IMR-90 (cell line): ENCODE data around the gene FARS2. TPM values are rescaled to one million over a fixed set of nuclear protein-coding genes. Genes with fewer than 3 reads are reported as not detected.

Experiments
- ATAC-seq: fragments of 200-7000 bp; cut with Tn5 transposase; 2 replicates; pipeline ENCODE4 v1.9.1; 2020; ENCODE audit warnings: low read depth, mild to moderate bottlenecking, moderate library complexity
- BruUV-seq: library from RNA; stranded (reverse); fragments of 400-500 nt; replicated peaks from 2 replicates; lab custom pipeline; 2021; lab: Mats Ljungman, UMichigan
- CTCF ChIA-PET: fragments of 300-600 bp; formaldehyde crosslinking; extraction: SDS; loops from one replicate; lab custom pipeline; 2021; ENCODE audit warnings: antibody characterized with exemption; lab: Yijun Ruan, JAX
- POLR2A ChIA-PET: fragments of 300-600 bp; sonication (Branson Sonifier 250); formaldehyde crosslinking; loops from one replicate; lab custom pipeline; 2022; ENCODE audit warnings: antibody characterized with exemption; ENCODE audit not compliant: unreplicated experiment; lab: Charles Lee
- DNase-seq: peaks from one replicate; pipeline ENCODE4 v3.0.0; 2013
- H2AFZ ChIP-seq: replicated peaks from 2 replicates; pipeline ENCODE3; 2013; ENCODE audit warnings: low read length, mild to moderate bottlenecking; ENCODE audit not compliant: poor library complexity
- H2AK5ac ChIP-seq: 2 replicates; pipeline ENCODE4 v1.6.1; 2013; ENCODE audit warnings: low read depth, low read length, inconsistent platforms
- H2AK9ac ChIP-seq: replicated peaks from 2 replicates; pipeline ENCODE3; 2013; ENCODE audit warnings: mild to moderate bottlenecking, low read depth, low read length, moderate library complexity; ENCODE audit not compliant: poor library complexity
- H2BK120ac ChIP-seq: 2 replicates; pipeline ENCODE4 v1.6.1; 2013; ENCODE audit warnings: low read depth, low read length, inconsistent platforms
- H2BK15ac ChIP-seq: 3 replicates; pipeline ENCODE4 v1.6.1; 2013; ENCODE audit warnings: low read depth, low read length, inconsistent platforms
- H2BK20ac ChIP-seq: 2 replicates; pipeline ENCODE4 v1.6.1; 2013; ENCODE audit warnings: low read depth, mild to moderate bottlenecking, inconsistent platforms, low read length, moderate library complexity
- H2BK5ac ChIP-seq: 2 replicates; pipeline ENCODE4 v1.6.1; 2013; ENCODE audit warnings: mild to moderate bottlenecking, low read depth, low read length, inconsistent platforms; ENCODE audit not compliant: poor library complexity, severe bottlenecking
- H3K14ac ChIP-seq: replicated peaks from 2 replicates; pipeline ENCODE4 v1.6.1; 2013; ENCODE audit warnings: low read depth, low read length, inconsistent platforms
- H3K18ac ChIP-seq: 2 replicates; pipeline ENCODE4 v1.6.1; 2013; ENCODE audit warnings: low read depth, low read length, control low read depth
- H3K23ac ChIP-seq: 2 replicates; pipeline ENCODE4 v1.6.1; 2013; ENCODE audit warnings: low read depth, low read length, inconsistent platforms
- H3K27ac ChIP-seq: 2 replicates; pipeline ENCODE4 v1.5.1; 2013; ENCODE audit warnings: mild to moderate bottlenecking, control low read depth, low read length; ENCODE audit not compliant: insufficient read depth
- H3K27me3 ChIP-seq: 2 replicates; pipeline ENCODE4 v1.6.1; 2013; ENCODE audit warnings: low read length; ENCODE audit not compliant: control insufficient read depth, insufficient read depth
- H3K36me3 ChIP-seq: 2 replicates; pipeline ENCODE4 v1.6.1; 2013; ENCODE audit warnings: low read length, mixed read lengths; ENCODE audit not compliant: control insufficient read depth, insufficient read depth
- H3K4ac ChIP-seq: 2 replicates; pipeline ENCODE4 v1.6.1; 2013; ENCODE audit warnings: low read depth, low read length, inconsistent platforms
- H3K4me1 ChIP-seq: 2 replicates; pipeline ENCODE4 v1.6.1; 2013; ENCODE audit warnings: low read length, mixed read lengths; ENCODE audit not compliant: control insufficient read depth, insufficient read depth
- H3K4me2 ChIP-seq: 2 replicates; pipeline ENCODE4 v1.6.1; 2013; ENCODE audit warnings: low read depth, mild to moderate bottlenecking, control low read depth, low read length, moderate library complexity
- H3K4me3 ChIP-seq: 2 replicates; pipeline ENCODE4 v1.5.1; 2013; ENCODE audit warnings: low read depth, mild to moderate bottlenecking, control low read depth, low read length, moderate library complexity; ENCODE audit not compliant: insufficient read depth
- H3K56ac ChIP-seq: 2 replicates; pipeline ENCODE4 v1.6.1; 2013; ENCODE audit warnings: low read length, inconsistent platforms; ENCODE audit not compliant: insufficient read depth; ENCODE audit errors: extremely low read depth
- H3K79me1 ChIP-seq, 2 experiments: 2 replicates each; pipeline ENCODE4 v1.6.1; 2013; ENCODE audit warnings: low read length in 2 of 2, inconsistent platforms in 1 of 2, low read depth in 1 of 2
- H3K9ac ChIP-seq: 2 replicates; pipeline ENCODE4 v1.6.1; 2013; ENCODE audit warnings: low read depth, low read length, control low read depth
- H3K9me1 ChIP-seq: 2 replicates; pipeline ENCODE4 v1.6.1; 2013; ENCODE audit warnings: low read length, inconsistent platforms; ENCODE audit not compliant: insufficient read depth
- H3K9me3 ChIP-seq: 2 replicates; pipeline ENCODE4 v1.6.1; 2013; ENCODE audit warnings: low read length; ENCODE audit not compliant: control insufficient read depth, insufficient read depth
- H4K20me1 ChIP-seq: 2 replicates; pipeline ENCODE4 v1.6.1; 2013; ENCODE audit warnings: low read length, inconsistent platforms; ENCODE audit not compliant: insufficient read depth
- H4K5ac ChIP-seq: 2 replicates; pipeline ENCODE4 v1.6.1; 2013; ENCODE audit warnings: mild to moderate bottlenecking, low read depth, low read length, control low read depth
- H4K8ac ChIP-seq, 2 experiments: 2 replicates each; pipeline ENCODE4 v1.6.1; 2013; ENCODE audit warnings: low read depth in 2 of 2, low read length in 2 of 2, control low read depth in 1 of 2, inconsistent platforms in 1 of 2
- H4K91ac ChIP-seq: 2 replicates; pipeline ENCODE4 v1.6.1; 2013; ENCODE audit warnings: low read depth, low read length, inconsistent platforms; ENCODE audit not compliant: insufficient read depth
- BHLHE40 ChIP-seq: fragments of 150-350 bp; IDR thresholded peaks from 2 replicates; pipeline ENCODE4 v1.6.1; 2016; ENCODE audit warnings: mild to moderate bottlenecking, low read depth, low read length
- CEBPB ChIP-seq: IDR thresholded peaks from 2 replicates; pipeline ENCODE4 v1.6.1; 2012; ENCODE audit warnings: low read depth, low read length, improper control_type of control experiment
- RFX5 ChIP-seq: IDR thresholded peaks from 2 replicates; pipeline ENCODE4 v1.8.0; 2012; ENCODE audit warnings: low read depth, mild to moderate bottlenecking, low read length, moderate library complexity
- USF2 ChIP-seq: fragments of 150-350 bp; IDR thresholded peaks from 2 replicates; pipeline ENCODE4 v1.6.1; 2017; ENCODE audit warnings: mild to moderate bottlenecking, antibody characterized with exemption, low read length, low read depth
- WGBS, 2 experiments: methylation state at CpG; one replicate each; pipeline versions ENCODE4 v1.1.5 to v1.1.7; 2013; ENCODE audit warnings: missing lambda C conversion rate in 2 of 2; ENCODE audit not compliant: insufficient read length in 1 of 2; ENCODE audit errors: extremely low coverage in 2 of 2; 5-methylcytosine and 5-hydroxymethylcytosine counted together
- dilution Hi-C: fragments of 300-500 bp; cut with HindIII; formaldehyde crosslinking; loops from one replicate; pipeline ENCODE4 v1.14.3; 2018; ENCODE audit warnings: low sequenced_read_pairs; ENCODE audit not compliant: unreplicated experiment
- in situ Hi-C: fragments of 300-500 bp; cut with MboI; formaldehyde crosslinking; loops from 3 replicates; pipeline ENCODE4 v1.14.3; 2019; ENCODE audit warnings: low sequenced_read_pairs, inconsistent platforms, mixed read lengths
- intact Hi-C: fragments of 100-400 bp; cut with micrococcal nuclease; formaldehyde crosslinking; loops from 2 replicates; pipeline ENCODE4 v1.10.0; 2022
- polyA plus RNA-seq, 3 experiments: library from polyadenylated mRNA; depleted of rRNA; stranded (reverse); fragments of >200 nt; gene quantifications; 2 replicates each; pipeline ENCODE4 v1.2.3, GENCODE V29; 2012; ENCODE audit warnings: low replicate concordance in 1 of 3
- total RNA-seq: library from RNA; depleted of rRNA; stranded (reverse); fragments of >200 nt; gene quantifications from 2 replicates; pipeline ENCODE4 v1.2.3, GENCODE V29; 2012

The FARS2 gene
- total and polyA plus RNA-seq, 2 of the 4 experiments (the other 2 are of a cell fraction): 12.1 to 28.9 TPM

- Histone ChIP-seq H2AK5ac (no peak overlapping the region), H4K8ac (no peak overlapping the region), H3K27me3 (no peaks in the 10 kb centered on the region), H3K23ac (no peak overlapping the region), H3K9me1 (peaks cover 3% of the 10 kb centered on the region; the same call in 1 of the 2 replicates), H3K27ac (no peak overlapping the region), H2BK20ac (no peak overlapping the region), H3K18ac (no peak overlapping the region), H3K4me1 (peaks cover 5% of the 10 kb centered on the region), H4K20me1 (no peaks in the 10 kb centered on the region), H3K79me1 (no peaks in the 10 kb centered on the region; a peak in 1 of 4 replicates), H3K36me3 (no peaks in the 10 kb centered on the region), H3K9ac (no peak overlapping the region), H2AK9ac (no peak overlapping the region), H2BK5ac (no peak overlapping the region), H3K14ac (no peak overlapping the region), H2BK15ac (no peak overlapping the region), H3K9me3 (no peaks in the 10 kb centered on the region), H3K56ac (no peak overlapping the region), H3K4me2 (no peak overlapping the region), H4K91ac (no peak overlapping the region), H2AFZ (no peak overlapping the region), H3K4me3 (no peak overlapping the region), H3K4ac (no peak overlapping the region), H4K5ac (no peak overlapping the region), H2BK120ac (no peak overlapping the region)
- TF ChIP-seq BHLHE40: no peak
- peak; percentile 27; the same call in 1 of the 2 replicates for TF ChIP-seq CEBPB
- no peak for TF ChIP-seq RFX5
- no peak for TF ChIP-seq USF2
- intact Hi-C loops: no loop called here
- no TSS peak for BruUV-seq
- CTCF ChIA-PET: no interaction called here
- dilution Hi-C loops: no loop called here
- in situ Hi-C loops: no loop called here
- DNase-seq: peak; percentile 66
- POLR2A ChIA-PET: no interaction called here
- WGBS, 2 experiments: no CpG with 5 or more reads among the region's 9 CpGs
- ATAC-seq: peak; percentile 59
Measured at GRCh38 chr6:5657684-5658430, 396.5 kb downstream of the FARS2 start.
